HEK293T (cell line): Measurements from ENCODE around the gene DIDO1.

Experiments used
- BHLHE40 ChIP-seq: fragments of 450-650 bp; IDR thresholded peaks from 2 replicates; pipeline ENCODE4 v1.6.1; 2016; ENCODE audit warnings: mild to moderate bottlenecking, moderate library complexity, borderline replicate concordance
- ELF4 ChIP-seq: fragments of 450-650 bp; IDR thresholded peaks from 2 replicates; pipeline ENCODE4 v1.6.1; 2017; ENCODE audit warnings: antibody characterized with exemption
- FOXA1 ChIP-seq: fragments of 450-650 bp; IDR thresholded peaks from 2 replicates; pipeline ENCODE4 v1.6.1; 2016; ENCODE audit warnings: mild to moderate bottlenecking
- FOXK2 ChIP-seq: fragments of 450-650 bp; IDR thresholded peaks from 2 replicates; pipeline ENCODE4 v1.6.1; 2016; ENCODE audit warnings: mild to moderate bottlenecking
- FOXM1 ChIP-seq: fragments of 450-650 bp; IDR thresholded peaks from 2 replicates; pipeline ENCODE4 v1.6.1; 2017; ENCODE audit warnings: mild to moderate bottlenecking, borderline replicate concordance
- NFRKB ChIP-seq: fragments of 450-650 bp; IDR thresholded peaks from 2 replicates; pipeline ENCODE4 v1.6.1; 2016; ENCODE audit warnings: mild to moderate bottlenecking, moderate library complexity
- SUZ12 ChIP-seq: fragments of 450-650 bp; IDR thresholded peaks from 2 replicates; pipeline ENCODE4 v1.6.1; 2016; ENCODE audit warnings: mild to moderate bottlenecking
- ZNF384 ChIP-seq: fragments of 450-650 bp; IDR thresholded peaks from 2 replicates; pipeline ENCODE4 v1.6.1; 2016

GRCh38 chr20:62962891-62963613 is 36.7 kb upstream of the DIDO1 start:
- TF ChIP-seq ELF4 (no peak), FOXM1 (no peak), FOXK2 (no peak), SUZ12 (no peak), ZNF384 (no peak), BHLHE40 (no peak), NFRKB (no peak), FOXA1 (no peak)
